Choroid plexus epithelial cell (primary cell): ENCODE results near the gene AHRR.

Experiments used
- DNase-seq: peaks from one replicate; pipeline ENCODE4 v3.0.0-alpha.2; 2010; ENCODE audit warnings: low read depth
- H3K4me3 ChIP-seq: 2 replicates; pipeline ENCODE4 v1.5.1; 2011; ENCODE audit warnings: low read depth, mild to moderate bottlenecking, control low read depth, low read length, moderate library complexity
- CTCF ChIP-seq: conservative IDR thresholded peaks from 2 replicates; pipeline ENCODE4 v1.5.1; 2011; ENCODE audit warnings: low read depth, mild to moderate bottlenecking, control low read depth, inconsistent platforms, low read length, moderate library complexity

The AHRR gene

GRCh38 chr5:419970-420369 is 98.5 kb downstream of the AHRR start:
- TF ChIP-seq CTCF: no peak
- no peak overlapping the region for H3K4me3 ChIP-seq
- no peak for DNase-seq

GRCh38 chr5:420632-421286 is 99.2 kb downstream of the AHRR start:
- DNase-seq: no peak
- no peak for TF ChIP-seq CTCF
- H3K4me3 ChIP-seq: no peak overlapping the region

GRCh38 chr5:421287-421880 is 99.9 kb downstream of the AHRR start:
- H3K4me3 ChIP-seq: no peak overlapping the region
- no peak for TF ChIP-seq CTCF
- DNase-seq: no peak

GRCh38 chr5:421901-422300 is 100.4 kb downstream of the AHRR start:
- H3K4me3 ChIP-seq: no peak overlapping the region
- TF ChIP-seq CTCF: no peak
- DNase-seq: no peak

GRCh38 chr5:422323-423232 is 101.1 kb downstream of the AHRR start:
- H3K4me3 ChIP-seq: no peak overlapping the region
- DNase-seq: no peak
- TF ChIP-seq CTCF: no peak

GRCh38 chr5:423233-423565 is 101.7 kb downstream of the AHRR start:
- no peak for DNase-seq
- no peak for TF ChIP-seq CTCF
- no peak overlapping the region for H3K4me3 ChIP-seq
